Amniotic epithelial cell (primary cell): ENCODE data around the gene PUM2.
"Not testable (repeated sequence)": the region's sequence is repeated elsewhere in the genome, so short reads cannot be mapped to it uniquely, and the experiment has no call there.

Experiments
- DNase-seq: peaks from one replicate; pipeline ENCODE4 v3.0.0-alpha.2; 2010; ENCODE audit warnings: low read depth

The PUM2 gene

DNA sequence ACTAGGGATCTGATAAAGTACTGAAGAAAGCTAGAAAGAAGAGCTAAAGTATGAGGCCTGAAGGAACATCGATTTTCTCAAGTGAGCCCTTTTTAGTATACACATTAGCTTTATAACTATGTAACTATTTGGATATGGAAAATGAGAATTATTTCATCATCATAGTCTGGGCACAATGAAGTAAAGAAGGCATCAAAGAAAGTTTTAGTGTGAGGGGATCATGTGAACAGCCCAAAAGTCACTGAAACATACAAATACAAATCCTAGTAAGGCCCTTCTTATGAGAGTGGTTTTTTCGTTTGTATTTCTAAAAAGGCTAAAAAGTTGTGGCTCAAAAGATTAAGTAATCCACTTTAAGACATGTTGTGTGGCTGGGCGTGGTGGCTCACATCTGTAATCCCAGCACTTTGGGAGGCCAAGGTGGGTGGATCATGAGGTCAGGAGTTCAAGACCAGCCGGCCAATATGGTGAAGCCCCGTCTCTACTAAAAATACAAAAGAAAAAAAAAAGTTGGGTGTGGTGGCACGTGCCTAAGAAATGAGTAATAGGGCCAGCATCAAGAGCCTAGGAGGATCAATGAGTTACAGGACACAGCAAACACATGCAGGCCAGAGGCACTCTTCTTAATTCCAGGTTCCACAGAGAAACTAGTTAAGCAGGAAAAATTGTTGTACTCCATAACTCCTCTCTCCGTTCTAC lies 61.9 kb downstream of the PUM2 start:
- no peak for DNase-seq

DNA sequence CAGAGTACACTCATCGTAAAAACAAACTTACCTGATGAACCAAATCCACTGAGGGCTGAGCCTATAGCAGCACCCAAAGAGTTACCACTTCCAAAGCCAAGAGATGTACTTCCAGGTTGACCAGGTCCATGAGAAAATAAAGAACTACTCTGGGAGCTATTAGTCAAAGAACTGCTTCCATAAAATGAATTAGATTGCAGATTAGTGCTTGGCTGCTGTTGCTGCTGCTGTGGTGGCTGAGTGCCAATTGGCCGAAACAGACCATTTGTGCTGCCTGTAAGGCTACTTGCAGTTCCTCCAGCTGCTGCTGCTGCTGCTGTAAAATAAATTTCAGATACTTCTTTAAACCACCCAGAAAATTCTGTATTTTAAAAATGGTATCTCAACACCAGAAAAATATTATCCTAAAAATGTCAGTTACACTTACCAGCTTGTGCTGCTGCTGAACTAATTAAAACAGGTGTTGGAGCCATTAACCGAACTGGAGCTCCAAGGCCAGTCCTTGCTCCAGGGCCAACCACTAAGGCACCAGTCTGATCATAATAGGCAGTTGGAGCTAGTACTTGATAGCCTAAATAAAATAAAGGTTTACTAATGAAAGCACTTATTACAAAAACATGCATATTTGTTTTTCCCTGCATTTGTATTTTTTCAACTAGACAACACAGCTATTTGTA lies 67.6 kb downstream of the PUM2 start:
- peak; percentile 44 for DNase-seq

DNA sequence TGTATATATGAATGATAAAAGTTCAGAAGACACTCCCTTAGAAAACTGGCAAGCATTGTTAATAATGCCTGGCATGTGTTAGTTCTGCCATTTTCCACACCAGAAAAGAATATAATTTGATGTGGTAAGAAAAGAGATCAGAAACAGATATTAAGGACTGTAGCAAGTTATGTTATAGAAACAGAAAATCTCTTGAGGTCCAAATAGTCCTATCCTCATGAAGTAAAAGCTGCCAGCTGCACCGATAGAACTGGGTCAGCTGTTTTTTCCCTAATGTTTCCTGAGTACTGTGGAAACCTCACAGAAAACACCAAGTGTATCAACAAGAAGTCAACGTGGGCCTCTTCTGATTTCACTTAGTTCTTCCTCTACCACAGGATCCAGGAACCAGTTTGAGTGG lies 68.8 kb downstream of the PUM2 start:
- no peak for DNase-seq

DNA sequence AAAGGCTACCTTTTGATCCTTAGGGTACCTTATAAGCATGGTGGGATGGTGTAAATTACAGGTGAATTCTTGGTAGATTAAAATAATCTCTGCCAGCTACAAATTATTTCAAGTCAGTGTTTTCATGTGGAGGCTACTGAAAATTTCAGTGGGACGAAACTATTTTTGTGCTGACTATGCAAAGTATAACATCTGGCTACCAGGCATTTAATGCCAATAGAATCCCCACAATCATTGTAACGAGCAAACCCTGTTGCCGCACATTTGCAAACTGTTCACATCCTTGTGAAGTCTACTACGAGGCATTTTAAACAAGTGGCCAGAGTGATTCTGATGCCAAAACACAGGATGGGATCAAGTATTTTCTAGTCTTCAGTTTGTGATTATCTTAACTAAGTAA lies 77.6 kb downstream of the PUM2 start:
- DNase-seq = no peak

DNA sequence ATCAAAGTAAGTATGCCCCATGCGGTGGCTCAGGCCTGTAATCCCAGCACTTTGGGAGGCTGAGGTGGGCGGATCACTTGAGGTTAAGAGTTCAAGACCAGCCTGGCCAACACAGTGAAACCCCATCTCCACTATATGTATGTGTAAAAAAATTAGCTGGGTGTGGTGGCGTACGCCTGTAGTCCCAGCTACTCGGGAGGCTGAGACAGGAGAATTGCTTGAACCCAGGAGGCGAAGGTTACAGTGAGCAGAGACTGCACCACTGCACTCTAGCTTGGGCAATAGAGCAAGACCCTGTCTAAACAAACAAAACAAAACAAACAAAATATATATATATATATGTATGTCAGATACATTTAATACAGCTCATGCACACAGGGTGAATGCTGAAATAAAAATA lies 82.3 kb downstream of the PUM2 start:
- not testable (repeated sequence) for DNase-seq

DNA sequence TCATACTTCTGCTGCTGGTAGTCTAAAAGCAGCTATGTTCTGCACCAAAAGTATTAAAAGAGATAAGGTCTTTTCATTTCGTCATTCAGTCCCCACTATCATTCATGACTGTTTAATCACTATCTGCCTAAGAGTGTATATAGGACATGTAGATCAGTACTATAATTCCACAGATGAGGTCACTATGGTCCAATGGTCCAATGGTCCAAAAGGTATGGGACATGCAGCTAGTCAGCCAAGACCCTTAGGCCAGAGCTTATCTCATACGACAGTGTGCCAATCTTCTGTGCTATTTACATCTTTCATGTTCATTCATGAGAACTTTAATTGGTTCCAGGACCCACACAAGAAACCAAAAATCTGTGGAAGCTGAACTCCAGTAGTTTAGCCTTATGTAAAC lies 83.1 kb downstream of the PUM2 start:
- DNase-seq = no peak

DNA sequence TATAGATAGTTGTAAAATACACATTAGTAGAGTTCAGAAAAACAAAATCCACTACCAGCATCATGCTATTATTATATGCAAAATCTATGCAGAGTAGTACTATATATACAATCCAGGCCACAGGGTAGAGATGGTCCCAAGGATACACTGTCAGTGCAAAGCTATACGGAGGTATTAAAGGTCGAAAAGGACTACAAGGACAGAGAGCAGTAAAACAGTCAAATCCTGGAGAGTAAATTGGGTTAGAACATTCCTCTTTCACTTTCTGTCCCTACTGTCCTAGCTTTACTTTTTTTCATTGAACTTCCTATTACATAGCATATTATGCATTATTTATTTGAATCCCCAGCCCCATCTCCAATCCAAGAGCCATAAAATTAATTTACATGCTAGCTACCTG lies 86.0 kb downstream of the PUM2 start:
- no peak for DNase-seq

DNA sequence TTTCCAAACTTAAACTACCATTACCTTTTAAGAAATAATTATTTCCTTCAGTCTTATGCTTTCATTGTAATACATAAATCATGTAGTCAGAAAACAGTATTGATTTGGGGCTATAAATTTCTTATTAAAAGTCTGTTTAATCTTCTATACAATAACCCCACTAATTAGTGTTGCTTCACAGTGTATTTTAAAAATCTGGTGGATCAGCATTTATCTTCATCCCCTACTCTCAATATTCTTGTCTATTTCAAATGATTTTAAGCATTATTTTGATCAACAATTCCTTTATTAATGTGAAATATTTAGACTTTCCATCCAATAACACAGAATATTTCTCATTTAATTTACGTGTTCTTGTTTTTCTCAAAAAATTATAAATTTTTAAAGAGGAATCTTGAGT lies 93.2 kb downstream of the PUM2 start:
- DNase-seq = no peak

DNA sequence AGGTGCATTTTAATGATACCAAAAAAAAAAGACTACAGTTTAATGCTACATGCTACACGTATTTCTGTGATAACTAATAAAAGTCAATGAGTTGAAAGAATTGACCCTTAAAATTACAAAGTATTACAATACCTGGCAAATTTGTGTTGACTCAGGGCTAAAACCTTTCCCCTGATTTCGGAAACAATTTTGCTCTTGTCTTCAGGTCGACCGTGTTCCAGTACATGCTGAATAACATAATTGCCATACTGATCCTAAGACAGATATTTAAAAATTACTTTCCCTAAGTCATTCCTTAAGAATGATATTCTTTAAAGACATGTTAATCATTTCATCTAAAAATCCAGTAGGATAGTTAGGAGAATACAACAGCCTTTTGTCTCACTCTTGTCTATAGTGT lies 95.9 kb downstream of the PUM2 start:
- DNase-seq = no peak

DNA sequence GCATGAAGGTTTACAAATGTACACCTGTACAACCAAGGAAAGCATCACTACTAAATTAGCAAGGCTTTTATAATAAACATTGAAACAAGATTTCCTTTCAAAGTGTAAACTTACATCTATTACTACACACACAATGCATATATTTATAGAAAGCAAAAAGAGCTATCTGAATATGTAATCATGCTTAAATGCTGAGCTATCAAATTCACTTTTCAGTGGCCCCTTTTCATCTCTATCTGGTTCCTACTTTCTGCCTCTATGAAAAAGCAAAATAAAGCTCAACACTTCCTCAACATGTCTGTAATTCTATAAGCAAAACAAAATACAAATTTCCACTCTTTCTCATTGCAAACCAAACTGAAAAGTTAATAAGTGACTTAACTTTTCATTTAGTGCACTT lies 100.2 kb downstream of the PUM2 start:
- DNase-seq = no peak

DNA sequence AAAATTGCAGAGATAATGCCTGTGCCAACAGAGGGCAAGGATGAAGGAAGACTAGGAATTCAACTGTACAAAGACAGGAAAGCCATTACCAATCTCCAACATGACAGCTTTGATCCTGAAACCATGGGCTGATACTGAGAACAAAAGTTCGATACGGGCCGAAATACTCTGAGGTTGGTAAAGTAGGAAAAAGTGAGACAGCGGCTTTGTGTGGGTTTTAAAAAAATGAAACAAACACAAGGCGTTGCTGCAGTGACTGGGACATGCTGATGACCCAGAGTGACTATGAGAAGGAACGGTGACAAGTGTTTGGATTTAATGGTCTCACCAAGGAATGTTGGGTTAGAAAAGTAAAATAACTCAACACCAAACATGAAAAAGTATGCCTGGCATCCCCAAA lies 101.5 kb downstream of the PUM2 start:
- DNase-seq = no peak

DNA sequence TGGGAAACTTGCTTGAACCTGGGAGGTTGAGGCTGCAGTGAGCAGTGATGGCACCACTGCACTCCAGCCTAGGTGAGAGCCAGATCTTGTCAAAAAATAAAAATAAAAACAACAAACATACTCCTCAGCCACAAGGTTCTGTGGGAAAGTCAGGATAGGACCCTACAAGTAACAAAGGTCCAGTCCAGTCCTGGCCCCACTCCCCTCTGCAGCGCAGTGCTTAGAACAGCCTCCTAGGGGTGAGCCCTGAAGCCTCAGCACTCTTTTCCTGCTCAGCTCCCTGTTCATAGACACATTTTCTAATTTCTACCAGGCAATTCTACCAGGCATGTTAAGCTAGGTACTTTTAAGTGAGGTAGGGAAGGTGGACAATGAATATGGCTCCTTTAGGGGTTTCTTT lies 103.6 kb downstream of the PUM2 start:
- DNase-seq = no peak

DNA sequence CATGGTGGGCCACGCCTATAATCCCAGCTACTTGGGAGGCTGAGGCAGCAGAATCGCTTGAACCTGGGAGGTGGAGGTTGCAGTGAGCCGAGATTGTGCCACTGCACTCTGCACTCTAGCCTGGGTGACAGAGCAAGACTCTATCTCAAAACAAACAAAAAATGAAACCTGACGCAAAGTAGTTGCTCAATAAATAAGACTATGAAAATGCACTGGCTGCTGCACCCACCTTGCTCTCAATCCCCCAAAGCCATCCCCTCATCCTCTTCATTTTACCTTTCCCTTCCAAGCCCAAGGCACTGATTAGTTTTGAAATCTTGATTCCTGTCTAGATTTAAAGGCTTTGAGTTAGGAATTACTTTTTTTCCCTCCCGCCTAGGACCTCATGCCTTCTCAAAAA lies 107.0 kb downstream of the PUM2 start:
- DNase-seq = not testable (repeated sequence)

DNA sequence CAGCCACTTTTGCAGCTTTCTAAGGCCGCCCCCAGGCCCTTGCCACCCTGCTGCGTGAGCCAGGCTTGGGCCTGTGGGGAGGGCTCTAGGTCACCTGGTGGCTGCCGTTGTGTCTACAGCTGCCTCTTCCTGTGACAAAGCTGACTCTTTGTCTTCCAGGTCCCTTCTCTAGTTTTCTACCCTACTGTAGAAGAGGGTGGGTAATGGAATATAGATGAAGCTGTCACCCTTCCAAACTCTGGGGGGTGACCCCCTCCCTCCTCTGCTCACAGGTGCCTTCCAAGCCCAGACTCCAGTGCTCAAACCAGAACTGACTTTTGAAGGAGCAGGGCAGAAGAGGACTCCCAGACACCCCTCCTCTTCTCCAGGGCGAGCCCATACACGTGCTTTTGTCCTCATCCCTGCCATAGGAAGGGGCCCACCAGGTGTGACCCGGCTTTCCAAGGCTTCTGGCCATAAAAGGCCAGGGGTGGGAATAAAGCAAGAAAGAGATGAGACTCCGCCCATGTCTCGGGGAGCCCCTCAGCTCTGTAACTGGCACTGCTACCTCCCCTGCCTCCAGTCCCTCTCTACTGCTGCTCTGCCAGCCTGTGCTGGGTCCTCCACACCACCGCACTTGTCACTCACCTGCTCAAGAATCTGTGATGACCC lies 107.8 kb downstream of the PUM2 start:
- no peak for DNase-seq

DNA sequence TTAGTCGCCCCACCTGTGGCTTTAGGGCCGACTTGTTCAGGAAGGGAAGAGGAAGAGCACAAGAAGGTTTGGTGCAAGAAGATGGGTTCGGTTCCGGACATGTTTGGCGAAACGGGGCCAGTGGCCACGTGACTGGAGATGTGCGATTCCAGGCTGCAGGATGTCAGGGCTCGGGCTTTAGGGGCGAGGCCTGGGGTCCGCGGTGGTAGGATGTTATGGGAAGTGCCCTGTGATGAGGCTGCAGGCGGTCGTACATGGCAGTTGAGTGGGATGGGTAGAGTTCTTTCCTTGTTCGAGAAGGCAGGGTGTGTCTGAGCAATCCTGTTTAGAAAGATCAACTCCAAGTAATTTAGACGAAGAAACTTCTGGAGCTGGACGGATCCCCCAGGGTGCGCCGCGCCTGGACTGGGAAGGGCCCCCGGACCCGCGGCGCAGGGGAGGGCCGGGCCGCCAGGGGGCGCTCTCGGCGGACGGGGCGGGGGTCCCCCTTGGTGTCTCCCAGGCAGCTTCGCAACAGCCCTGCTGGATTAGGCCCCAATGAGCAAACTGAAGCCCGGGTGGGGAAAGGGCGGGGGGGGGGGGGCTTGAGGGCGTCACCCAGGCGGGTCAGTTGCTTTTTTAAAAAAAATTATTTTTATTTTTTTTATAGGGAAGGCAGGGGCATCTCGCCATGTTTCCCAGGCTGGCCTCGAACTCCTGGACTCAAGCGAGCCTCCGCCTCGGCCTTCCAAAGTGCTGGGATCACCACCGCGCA lies 108.5 kb downstream of the PUM2 start:
- no peak for DNase-seq

DNA sequence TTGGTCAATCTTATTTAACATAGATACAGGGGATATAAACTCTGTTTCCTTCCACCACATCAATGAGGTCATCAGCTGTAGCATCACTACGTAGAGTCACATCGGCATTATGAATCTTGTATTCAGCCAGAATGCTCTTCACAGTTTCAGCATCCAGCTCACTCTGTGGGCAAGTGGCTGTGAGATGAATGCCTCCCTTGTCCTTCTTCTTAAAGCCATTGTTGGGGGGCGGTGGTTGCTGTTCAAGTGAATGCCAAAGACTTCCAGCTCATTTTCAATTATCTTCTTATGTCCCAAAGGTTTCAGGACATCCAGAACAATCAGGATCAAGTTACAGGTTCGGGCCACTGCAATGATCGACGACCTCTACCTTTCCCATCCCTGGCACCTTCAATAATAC lies 110.4 kb downstream of the PUM2 start:
- DNase-seq = not testable (repeated sequence)

DNA sequence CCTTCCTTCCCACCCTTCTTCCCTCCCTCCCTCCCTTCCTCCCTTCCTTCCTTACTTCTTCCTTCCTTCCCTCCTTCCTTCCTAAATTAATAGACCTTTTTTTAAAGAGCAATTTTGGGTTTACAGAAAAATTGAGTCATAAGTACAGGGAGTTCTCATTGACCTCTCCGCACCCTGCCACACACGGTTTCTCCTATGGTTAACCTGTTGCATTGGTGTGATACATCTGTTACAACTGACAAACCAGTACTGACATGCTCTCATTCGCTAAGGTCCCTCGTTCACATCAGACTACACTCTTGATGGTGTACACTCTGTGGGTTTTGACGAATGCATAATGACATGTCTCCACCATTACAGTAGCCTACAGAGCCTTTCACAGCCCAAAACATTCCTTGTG lies 114.1 kb downstream of the PUM2 start:
- DNase-seq = no peak

DNA sequence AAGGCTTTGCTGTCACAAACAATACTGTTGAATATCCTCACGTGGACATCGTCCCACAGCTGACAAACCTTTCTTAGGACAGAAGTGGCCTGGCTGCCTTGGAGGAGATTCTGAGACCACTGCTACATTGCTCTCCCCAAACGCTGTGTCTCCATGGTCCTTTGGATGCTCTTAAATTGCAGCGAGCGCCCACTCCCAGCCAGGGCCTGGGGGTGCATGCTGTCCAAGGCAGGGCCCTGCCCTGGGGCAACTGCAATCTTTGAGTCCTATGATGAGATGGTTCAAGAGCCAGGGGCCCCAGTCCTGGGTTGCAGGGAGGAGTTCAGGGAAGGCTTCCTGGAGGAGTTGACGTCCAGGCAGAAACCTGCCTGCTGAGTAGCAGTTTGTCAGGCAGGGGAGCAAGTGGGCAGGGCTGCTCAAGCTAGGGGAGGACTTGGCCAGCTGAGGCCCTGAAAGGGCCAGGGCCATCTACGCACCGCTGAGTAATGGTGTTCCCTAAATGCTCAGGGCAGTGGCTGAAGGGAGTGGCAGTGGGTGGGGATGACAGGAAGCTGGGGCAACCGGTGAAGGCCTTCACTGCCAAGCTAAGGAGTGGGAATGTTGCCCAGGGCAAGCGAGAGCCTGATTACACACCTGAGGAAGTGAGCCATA lies 114.9 kb downstream of the PUM2 start:
- DNase-seq = no peak

DNA sequence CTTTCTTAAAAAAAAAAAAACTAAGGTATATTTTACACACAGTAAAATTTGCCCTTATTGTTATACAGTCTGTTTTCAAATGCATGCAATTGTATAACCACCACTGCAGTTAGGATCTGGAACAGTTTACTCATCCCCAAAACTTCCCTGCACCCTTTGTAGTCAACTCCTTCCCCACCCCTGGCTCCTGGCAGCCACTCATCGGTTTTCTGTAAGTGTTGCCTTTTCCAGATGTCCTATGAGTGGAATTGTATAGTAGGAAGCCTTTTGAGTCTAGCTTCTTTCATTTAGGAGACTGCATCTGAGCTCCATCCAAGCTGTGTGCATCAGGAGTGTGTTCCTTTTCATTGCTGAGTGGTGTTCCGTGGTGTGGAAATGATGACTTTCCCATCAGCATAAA lies 116.0 kb downstream of the PUM2 start:
- DNase-seq = not testable (repeated sequence)

DNA sequence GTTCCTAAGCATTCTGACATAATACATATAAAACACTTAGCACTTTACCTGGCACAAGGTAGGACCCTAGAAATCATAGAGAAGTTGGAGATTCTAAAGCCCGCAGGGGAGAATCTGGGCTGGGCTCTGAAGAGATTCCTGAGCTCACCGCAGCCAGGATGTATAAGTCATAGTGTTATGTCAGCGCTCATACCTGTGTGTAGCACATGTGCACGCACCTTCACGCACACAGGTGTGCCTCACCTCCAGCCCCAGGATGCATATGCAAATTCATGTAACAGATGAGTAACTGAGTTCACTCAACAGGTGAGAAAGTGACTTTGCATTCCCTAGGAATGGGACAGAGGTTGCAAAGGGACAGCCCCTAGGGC lies 117.8 kb downstream of the PUM2 start:
- DNase-seq = no peak

DNA sequence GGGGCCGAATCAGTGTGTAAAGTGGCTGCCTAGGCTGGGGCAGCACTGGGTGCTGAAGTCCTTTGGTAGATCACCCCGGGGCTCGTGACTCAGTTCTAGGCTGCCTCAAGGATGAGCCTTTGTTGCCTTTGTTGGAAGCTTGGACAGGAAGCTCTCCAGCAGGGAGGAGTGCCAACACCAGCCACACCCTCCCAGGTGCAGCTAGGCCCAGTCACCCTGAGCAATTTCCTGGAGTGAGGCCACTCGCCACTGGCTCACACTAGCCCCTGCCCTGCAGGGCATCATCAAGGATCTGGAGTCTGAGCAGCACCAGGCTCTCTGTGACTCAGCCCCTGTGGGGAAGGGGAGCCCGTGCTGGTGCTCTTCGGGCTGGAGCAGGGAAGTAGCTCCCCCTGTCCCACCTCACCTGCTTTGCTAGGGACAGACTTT lies 119.0 kb downstream of the PUM2 start:
- no peak for DNase-seq

DNA sequence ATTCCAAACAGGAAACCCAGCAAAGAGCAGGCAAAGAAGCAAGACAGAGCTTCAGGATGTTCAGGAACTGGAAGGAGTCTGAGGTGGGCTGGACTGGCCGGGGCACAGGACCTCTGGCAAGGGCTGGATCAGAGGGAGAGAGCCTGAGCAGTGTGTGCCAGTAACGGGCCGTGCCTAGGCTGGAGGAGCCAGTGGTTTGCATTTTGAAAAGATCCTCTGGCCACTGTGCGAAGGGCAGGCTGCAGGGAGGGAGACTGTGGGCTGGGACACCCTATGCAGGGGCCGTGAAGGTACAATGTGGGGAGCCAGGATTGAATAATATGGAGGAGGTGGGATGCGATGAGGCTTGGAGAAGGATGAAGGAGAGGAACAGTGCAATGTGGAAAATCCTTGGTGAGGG lies 119.5 kb downstream of the PUM2 start:
- DNase-seq = no peak

DNA sequence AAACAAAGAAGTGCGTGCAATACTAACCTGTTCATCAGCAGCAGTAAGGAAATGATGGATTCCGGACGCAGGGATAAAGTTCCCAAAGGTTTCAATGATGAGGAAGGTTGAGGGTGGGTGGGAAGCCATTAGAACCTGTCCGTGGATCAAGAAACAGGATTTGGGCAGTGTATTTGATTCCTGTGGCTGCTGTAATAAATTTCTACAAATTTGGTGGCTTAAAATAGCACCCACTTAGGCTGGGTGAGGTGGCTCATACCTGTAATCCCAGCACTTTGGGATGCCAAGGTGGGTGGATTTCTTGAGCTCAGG lies 120.6 kb downstream of the PUM2 start:
- DNase-seq = no peak
